Prostate gland (tissue), 2 donors: ENCODE measurements around the gene EP400.

Experiments
- CTCF ChIP-seq, 4 experiments: fragments of 200-600 bp in 2 of 4; fragments of 450-650 bp in 2 of 4; sonication (generic) in 2 of 4; IDR thresholded peaks; 1 replicate in 3 of 4; 2 replicates in 1 of 4; pipeline ENCODE4 v1.5.1; 2016 to 2019; ENCODE audit warnings: antibody characterized with exemption in 4 of 4, mild to moderate bottlenecking in 2 of 4, moderate library complexity in 2 of 4
- POLR2AphosphoS5 ChIP-seq: sonication (generic); formaldehyde crosslinking; IDR thresholded peaks from one replicate; pipeline ENCODE4 v1.6.1; 2017; ENCODE audit warnings: antibody characterized with exemption

GRCh38 chr12:131965073-131965472 is 15.3 kb downstream of the EP400 start:
- TF ChIP-seq CTCF (IDR thresholded peaks at IDR 0.05): no peak
- no peak for TF ChIP-seq POLR2AphosphoS5
